GM12864 (cell line): Measurements from ENCODE around the gene OR1C1.
"Not testable (repeated sequence)": the region's sequence is repeated elsewhere in the genome, so short reads cannot be mapped to it uniquely, and the experiment has no call there.

Experiments
- DNase-seq: peaks from one replicate; pipeline ENCODE4 v3.0.0-alpha.2; 2011; ENCODE audit warnings: low read depth
- H3K4me3 ChIP-seq: 2 replicates; pipeline ENCODE4 v1.5.1; 2011; ENCODE audit warnings: mild to moderate bottlenecking, low read depth, low read length, control low read depth
- TF ChIP-seq, protein P1 (sequence below): IDR thresholded peaks from 2 replicates; pipeline ENCODE4 v1.5.1; 2011; ENCODE audit warnings: low read depth, mild to moderate bottlenecking, moderate library complexity, low read length, control low read depth, inconsistent platforms; ENCODE audit errors: missing control alignments

The OR1C1 gene

DNA sequence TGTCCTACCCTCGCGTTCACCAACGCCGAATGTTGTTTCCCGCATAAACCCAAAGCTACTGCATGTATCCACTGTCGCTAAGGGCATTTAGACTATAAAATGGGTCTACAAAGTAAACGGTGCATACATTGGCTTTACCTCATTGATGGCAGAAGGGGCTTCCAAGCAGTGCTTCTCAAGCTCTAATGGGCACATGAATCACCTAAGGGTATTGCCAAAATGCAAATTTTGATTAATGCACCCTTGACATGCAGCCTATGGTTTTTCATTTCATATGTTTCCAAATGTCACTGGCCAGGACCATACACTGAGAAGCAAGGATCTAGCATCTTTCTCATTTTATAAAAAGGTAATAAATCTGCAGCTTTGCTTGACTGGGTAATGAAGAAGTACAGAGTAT lies 46.6 kb downstream of the OR1C1 start:
- no peak for DNase-seq
- no peak overlapping the region for H3K4me3 ChIP-seq
- TF ChIP-seq, protein P1, sequence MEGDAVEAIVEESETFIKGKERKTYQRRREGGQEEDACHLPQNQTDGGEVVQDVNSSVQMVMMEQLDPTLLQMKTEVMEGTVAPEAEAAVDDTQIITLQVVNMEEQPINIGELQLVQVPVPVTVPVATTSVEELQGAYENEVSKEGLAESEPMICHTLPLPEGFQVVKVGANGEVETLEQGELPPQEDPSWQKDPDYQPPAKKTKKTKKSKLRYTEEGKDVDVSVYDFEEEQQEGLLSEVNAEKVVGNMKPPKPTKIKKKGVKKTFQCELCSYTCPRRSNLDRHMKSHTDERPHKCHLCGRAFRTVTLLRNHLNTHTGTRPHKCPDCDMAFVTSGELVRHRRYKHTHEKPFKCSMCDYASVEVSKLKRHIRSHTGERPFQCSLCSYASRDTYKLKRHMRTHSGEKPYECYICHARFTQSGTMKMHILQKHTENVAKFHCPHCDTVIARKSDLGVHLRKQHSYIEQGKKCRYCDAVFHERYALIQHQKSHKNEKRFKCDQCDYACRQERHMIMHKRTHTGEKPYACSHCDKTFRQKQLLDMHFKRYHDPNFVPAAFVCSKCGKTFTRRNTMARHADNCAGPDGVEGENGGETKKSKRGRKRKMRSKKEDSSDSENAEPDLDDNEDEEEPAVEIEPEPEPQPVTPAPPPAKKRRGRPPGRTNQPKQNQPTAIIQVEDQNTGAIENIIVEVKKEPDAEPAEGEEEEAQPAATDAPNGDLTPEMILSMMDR: no peak

GRCh38 chr1:247710681-247711080 lies 49.7 kb downstream of the OR1C1 start:
- DNase-seq, H3K4me3 ChIP-seq: not testable (repeated sequence)
